Stimulated activated CD4-positive, alpha-beta T cell treated with anti-CD3 and anti-CD28 coated beads, TNF-alpha, amount 100 ng/mL, for 24 hours (primary cell): ENCODE measurements around the gene QARS1.

Source experiments
- DNase-seq, 3 experiments: peaks; one replicate each; pipeline ENCODE4 v3.0.0-alpha.2; 2020; ENCODE audit warnings: low read depth in 3 of 3

The QARS1 gene

DNA sequence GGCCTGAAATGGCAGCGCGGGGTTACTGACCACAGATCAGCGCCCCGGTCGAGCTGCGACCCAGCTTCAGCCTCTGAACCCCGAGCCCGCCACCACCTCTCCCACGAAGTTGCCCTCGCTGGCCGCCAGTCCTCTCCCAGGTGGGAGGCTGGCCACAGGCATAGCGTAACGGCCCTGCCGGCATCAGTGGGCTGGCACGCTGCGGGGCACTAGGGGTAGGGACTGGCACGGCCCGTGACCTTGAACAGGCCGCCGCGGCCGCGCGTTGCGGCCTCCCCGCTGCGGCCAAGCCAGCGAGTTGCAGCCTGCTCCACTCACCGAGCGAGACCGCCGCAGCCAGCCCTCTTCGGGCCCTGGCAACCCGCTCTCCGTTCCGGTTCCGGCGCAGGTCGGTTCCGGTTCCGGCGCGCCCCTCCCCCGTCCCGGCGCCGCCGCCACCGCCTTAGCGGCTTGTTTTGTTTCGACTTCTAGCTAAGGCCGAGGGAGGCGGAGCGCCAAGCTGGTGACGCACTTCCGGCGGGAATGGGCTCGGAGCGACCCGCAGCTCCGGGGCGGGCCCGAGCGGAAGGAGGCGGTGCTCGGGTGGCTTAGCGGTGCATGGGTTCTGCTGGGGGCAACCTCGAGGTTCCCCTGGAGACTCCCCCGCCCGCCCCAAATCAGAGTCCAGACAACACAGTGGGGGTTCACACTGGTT is 16.0 kb upstream of the QARS1 start, which contains the start of gene USP19:
TSS of gene USP19 (minus strand) at position 386 of the 694 bp plus-strand sequence. CDS start 1,678 bp downstream, outside the sequence.
- peak; percentile 89 to 95 (median 92) for DNase-seq

DNA sequence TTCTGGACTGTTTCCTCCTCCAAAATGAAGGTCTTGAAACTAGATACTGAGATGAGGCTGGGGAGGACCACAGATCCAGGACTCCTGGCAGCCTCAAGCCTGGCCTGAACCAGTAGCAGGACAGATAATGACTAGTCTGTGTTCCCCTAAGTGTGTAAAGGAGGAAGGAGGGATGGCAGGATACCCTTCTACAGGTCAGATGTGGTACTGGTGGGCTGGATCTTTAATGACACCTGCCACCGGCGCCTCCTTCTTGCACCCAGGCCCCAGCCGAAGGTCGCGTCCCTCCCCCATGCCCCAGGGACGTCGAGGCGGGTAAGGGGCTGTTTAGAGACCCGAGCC is 15.5 kb upstream of the QARS1 start:
- DNase-seq, result no peak

DNA sequence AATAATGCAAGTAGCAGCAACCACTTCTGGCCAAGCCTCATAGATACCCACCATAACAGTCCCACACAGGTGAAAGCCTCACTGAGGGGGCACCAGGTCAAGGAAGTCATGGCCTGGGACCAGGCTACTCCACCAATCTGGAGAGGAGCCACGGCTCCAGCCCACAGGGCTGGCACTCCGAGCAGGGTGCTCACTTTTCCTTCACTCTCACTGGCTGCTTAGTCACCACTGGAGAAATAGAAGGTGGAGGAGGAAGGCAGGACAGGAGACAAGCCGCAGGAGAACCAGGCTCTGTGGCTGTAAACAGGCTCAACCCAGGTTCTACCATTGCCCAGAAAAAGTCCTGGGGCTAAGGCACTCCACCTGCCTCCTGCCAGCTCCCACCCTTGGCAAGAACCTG is 14.9 kb upstream of the QARS1 start:
- no peak for DNase-seq

DNA sequence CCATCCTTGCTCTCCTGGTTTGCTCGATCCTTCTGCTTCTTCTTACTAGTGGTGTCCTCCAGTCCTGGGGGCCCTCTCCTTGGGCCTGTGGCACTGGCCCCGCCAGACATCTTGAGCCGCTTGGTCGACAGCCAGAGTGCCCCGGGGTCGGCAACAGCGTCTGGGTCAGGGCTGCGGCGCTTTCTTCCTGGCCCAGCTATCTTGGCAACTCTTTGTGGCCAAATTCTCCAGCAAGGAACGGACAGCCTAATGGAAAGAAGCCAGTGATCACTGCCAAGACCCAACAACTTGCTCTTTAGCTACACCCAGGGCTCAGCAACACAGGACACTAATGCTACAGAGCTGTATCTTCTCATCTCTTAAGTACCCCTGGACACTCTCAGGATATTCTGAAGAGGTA is 14.5 kb upstream of the QARS1 start:
- no peak for DNase-seq

DNA sequence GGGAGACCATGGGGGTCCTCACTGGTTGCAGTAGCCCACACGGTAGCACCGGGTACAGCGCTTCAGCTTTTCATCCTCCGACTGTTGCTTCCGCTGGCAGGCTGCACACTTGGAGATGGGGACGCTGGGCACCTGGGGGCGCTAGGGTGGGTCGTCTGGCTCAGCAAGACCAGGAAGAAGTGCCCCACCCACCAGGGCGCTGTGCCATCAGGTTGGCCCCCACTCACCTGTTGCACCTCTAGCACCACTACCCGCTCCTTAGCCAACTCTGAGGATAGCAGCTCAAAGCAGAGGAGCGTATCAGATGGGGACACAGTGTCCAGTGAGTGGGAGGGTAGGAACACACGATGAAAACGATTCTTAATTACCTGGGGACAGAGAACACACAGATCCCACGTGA is 7.7 kb upstream of the QARS1 start:
- DNase-seq, result no peak

DNA sequence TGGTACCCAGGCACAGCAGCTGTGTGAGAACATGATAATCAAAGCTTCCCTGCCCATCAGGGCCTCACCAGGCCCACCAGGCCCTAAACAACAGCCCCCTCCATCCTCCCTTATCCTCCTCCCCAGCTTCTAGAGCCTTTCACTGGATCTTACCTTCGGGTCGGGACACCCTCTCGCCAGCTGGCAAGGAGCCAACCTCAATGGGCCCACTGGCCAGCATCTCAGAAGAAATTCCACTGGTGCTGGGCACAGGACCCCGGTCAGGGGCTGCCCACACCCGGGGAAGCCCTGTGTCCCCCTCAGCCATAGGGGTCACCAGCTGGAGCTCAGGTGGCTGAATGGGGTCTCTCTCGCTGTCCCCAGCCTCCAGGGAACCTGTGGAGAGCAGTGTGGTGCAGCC is 6.8 kb upstream of the QARS1 start:
- no peak for DNase-seq

DNA sequence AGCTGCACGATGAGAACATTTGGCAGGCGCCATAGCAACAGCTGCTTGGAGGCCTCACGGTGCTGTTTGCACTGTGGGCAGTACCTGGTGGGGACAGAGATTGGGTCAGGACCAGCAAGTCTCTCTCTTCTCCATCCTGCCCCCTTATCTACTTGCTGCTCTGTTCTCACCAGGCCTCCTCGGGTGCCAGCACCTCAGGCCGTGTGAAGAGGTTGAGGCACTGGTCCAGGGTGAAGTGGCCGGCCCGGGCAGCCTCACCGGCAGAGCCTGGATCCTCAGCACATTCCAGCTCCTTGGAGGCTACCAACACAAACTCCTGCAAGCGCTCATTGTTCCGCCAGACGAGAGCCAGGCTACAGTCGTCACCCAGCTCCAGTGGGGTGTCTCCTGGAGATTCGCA is 6.2 kb upstream of the QARS1 start:
- DNase-seq, result no peak

DNA sequence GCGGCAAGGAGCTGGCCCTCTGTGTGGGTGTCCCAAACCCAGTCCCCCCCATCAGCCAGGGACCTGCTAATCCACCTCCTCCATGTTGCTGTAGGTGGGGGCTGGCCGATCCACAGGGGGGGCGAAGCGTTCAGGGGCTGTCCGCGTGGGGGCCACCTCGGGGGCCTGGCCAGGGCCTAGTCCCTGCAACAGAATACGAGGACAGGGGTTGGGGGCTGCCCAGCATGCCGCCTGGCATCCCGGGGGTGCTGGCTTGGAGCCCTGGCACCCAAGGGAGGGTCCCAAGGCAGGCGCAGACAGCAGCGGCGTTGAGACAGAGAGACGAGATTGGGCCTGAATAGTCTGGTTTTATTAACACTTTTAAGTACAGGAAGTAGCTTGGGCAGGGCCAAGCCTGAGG is 3.8 kb upstream of the QARS1 start:
- DNase-seq, result no peak

DNA sequence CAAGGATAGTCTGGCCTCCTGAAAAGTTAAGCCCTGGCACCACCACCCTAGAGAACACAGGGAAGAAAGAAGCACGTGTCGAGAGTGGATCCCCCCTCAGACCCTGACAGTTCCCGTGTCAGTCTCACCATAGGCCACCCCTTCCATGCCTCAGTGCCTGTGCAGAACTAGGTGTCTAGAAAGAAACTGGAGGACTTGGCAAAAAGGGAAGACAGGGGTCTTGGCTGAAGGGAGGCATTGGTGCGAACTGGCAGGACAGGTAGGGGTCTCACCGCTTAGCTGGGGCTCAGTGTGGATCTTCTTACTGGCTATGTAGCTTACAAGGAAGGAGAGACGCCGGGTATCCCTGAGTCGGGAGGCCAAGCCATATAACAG is 518 bp downstream of the QARS1 start:
- no peak for DNase-seq

DNA sequence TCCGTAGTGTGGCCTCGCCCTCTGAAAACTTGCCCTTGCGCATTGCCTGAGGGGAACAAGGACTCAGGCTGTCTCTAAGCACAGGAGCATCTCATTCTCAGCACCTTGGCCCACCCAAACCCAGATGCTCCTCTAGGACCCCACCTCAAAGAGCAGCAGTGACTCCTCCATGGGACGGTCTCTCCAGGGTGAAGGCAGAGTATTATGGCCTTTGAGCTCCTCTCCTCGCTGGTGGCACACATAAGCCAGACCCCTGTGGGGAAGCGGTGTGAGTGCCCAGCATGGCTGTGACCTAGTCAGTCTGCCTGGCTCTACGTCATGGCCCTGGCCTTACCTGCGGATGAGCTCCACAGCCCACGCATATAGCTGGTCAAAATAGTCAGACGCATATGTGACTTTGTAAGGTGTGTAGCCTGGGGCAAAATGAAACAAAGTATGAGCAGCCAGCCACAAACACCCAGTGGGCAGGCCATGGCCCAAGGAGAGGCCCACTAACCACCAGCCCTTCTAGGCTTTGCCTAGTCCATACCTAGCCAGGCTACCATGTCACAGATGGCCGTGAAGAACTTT is 4.4 kb downstream of the QARS1 start:
- DNase-seq, result no peak

DNA sequence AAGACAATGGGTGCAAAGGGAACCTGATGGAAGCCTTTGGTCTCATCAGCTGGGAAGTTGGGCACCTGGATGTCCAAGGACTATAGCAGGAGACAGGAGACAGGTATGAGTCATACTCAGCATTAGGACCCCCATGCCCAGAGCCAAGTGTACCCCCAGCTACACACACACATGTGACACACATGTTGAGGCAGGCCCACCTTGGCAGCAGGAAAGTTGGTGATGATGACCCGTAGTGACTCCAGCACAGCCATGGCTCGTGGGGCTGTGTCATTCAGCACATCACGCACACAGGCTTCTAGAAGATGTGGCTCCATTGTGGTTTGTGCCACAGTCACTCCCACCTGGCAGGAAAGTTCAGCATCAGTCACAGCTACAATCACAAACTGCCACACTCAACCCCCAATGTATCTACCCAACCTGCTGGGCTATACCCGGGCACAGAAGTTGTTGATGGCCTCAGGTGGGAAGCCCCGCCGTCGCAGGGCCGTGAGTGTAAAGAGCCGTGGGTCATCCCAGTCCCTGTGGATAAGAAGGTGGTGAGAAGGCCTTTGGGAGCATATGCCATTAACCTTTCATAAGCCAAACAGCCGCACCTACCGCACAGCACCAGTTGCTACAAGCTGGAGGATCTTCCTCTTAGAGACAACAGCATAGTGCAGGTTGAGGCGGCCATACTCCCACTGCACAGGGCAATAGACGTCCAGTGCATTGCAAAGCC is 5.5 kb downstream of the QARS1 start:
- no peak for DNase-seq

DNA sequence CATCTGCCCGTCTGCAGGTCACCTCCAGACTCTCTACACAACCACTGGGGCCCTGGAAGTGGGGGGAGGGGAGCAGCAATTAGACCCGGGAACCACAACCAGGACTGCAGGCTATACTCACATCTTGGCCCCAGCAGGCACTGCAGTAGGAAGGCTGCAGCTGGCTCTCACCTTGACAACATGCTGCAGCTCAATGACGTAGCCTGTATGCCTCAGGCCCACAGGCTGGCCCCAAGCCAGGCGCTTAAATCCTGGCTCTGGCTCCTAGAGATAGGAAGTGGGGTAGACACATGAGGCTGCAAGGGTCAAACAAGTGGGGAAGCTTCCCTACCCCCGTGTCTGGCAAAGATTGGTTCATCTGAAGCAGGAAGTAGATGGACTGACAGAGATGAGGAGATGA is 6.1 kb downstream of the QARS1 start:
- no peak for DNase-seq

DNA sequence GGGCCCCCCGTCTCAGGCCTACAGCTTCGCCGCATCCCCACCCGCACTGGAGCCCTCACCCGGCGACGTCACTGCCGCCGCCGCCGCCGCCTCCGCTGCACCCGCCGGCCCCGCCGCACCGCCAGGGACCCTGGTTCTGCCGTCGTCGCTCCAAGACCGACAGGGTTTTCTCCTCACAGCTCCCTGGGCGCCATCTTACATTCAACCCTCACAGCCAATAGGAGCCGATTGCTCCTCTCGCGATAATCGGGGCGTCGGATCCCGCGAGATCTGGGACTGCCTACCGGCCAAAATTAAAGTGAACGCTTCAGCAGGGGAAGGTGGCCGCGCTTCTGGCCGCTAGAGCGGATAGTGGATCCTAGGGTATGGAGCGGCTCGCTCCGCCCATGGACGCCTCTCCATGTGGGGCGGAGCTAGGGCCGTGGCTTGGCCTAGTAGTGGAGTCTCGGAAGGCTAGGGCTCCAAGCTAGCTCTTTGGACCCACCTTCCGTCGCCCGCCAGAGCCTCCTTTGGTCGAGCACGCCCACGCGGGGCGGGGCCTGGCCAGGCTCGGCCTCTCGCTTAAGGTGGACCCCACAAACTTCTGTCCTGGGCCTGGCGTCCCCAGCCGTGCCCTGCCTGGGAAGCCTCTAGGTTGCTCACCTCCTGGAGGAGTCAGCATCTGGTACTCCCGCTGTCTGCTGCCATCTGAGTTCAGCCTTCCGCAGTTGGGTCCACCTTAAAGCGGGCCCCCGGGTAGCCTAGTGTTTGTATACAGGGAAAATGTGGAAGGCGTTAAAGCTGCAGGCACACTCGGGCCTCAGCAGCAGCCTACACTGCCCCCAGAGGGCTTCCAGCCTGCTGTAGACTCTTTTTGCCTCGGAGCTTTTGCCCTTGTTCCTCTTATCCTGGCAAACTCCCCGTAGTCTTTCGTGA is 10.4 kb downstream of the QARS1 start, which contains the start of gene QRICH1:
TSS of gene QRICH1 (minus strand) at position 219 of the 915 bp plus-strand sequence. CDS start 17,054 bp downstream, outside the sequence.
- DNase-seq, result peak; percentile 88 to 96 (median 95)

DNA sequence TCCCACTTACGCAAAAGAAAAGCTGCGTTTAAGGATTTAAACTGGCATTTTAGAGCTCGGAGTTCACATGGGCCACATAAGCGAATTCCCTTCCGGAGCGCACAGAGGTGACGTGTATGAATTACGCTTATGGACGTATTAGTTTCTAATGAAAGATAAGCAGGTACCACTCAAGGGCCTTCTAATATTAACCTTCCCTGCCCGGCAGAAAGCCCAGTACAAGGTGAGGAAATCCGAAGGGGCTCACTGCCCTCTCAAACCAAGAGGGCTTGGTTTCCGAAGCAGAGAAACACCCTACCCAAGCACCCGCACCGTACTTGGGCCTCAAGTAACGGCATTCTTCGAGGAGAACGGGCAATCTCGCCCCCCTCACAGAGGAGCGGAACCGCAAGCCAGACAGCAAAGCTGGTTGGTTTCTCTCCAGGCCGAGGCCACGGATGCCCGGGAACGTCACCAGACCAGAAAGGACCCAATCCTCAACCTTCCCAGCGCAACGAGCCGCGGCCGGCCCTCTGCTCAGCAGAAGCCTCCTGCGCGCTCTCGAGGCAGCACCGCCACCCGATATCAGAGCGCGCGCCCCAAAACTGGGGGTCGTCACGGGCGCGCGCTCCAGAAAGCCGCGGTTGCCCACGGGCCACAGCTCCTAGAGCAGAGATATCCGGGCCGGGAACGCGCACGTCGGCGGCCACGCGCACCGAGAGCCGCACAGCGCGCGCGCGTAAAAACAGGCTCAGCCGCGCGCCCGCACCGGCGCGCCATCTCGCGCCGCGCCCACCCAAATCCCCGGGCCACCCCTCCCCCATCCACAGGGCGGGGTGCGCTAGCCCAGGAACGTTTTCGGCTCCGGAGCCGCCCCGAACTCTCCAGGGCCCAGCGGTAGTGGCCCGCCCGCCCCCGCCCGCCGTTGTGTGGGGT is 11.4 kb downstream of the QARS1 start:
- DNase-seq, result peak; percentile 65 to 80 (median 70)

DNA sequence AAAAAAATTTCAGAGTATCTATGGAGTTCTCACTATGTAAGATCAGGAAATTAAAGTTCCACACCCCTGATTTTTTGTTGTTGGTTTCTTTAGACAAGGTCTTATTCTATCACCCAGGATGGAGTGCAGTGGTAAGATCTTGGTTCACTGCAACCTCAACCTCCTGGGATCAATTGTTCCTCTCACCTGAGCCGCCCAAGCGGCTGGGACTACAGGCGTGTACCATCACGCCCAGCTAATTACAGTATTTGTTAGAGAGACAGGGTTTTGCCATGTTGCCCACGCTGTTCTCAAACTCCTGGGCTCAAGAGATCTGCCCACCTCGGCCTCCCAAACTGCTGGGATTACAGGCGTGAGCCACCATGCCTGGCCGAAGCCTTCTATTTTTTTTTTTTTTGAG is 23.1 kb downstream of the QARS1 start:
- no peak for DNase-seq

DNA sequence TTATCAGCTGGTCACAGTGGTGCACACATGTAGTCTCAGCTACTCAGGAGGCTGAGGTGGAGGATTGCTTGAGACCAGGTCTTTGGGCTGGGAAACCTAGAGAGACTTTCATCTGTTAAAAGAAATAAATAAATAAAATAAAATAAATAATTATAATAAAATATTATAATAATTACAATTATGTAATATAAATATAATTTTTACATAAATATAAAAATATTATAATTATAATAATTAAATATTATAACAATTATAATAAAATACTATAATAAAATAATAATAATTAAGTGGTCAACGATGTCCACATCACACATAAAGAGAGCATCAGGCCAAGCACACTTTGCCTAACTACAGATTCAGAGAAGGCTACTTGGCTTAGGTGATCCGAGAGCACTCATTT is 25.3 kb downstream of the QARS1 start:
- DNase-seq, result no peak

DNA sequence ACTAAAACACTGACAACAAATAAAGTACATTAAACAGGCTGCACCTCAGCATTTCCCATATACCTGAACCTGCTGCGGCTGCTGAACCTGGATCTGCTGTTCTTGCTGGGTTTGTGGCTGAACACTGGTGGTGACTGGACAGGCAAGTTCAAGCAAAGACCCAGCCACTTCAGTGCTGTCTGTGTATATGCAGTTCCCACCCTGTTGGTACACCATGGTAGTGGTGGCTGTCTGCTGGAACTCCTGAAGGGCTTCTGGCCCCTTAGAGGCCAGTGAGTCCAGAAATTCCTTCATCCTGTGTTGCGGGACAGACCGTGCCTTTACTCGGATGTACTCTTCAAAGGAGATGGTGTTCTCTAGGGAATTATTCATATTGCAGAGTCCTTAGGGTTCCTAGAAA is 27.9 kb downstream of the QARS1 start:
- no peak for DNase-seq

DNA sequence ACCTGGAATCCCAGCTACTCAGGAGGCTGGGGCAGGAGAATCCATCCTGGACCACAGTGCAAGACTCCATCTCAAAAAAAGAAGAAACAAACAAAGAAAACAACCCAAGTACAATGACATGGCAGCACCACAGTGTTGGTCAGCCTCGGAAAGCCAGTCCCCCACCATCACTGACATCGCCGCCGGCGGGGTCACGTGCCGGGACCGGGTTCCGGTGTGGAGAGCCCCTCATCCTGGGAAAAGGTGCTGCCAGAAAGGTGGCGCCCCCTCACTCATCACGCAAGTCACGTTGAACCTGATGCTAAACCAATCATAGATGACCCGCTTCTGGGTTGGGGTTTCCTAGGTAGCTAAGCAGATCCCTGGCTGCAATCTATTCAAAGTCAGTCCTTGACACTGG is 28.4 kb downstream of the QARS1 start:
- DNase-seq, result no peak

DNA sequence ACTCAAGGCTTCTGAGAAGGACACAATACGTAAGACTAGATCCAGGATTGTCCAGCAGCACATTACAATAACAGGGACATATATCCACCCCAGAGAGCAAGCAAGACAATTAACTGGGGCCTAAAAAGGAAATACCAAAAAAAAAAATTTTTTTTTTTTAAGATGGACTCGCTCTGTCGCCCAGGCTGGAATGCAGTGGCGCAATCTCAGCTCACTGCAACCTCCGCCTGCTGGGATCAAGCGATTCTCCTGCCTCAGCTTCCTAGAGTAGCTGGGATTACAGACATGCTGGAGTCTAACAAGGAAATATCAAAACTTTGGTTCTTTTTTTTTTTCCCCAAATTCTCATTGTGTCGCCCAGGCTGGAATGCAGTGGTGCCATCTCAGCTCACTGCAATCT is 46.5 kb downstream of the QARS1 start:
- DNase-seq, result no peak

DNA sequence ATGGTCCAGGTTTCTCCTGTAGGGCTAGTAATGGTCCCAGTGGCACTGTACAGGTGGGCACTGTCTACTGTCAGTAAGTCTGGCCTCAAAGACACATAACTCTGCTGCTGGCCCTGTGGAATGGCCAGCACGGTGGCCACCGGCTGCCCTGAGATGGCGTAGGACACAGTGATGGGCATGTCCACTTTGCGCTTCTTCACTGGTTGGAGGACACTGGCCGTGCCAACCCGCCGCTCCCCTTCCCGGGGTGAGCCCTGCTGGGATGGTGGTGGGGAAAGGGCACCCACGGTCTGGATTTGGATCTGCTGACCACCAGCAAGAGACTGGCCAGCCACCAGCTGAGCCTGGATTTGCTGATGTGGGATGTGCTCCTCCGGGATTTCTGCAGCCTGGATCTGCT is 47.3 kb downstream of the QARS1 start:
- no peak for DNase-seq

DNA sequence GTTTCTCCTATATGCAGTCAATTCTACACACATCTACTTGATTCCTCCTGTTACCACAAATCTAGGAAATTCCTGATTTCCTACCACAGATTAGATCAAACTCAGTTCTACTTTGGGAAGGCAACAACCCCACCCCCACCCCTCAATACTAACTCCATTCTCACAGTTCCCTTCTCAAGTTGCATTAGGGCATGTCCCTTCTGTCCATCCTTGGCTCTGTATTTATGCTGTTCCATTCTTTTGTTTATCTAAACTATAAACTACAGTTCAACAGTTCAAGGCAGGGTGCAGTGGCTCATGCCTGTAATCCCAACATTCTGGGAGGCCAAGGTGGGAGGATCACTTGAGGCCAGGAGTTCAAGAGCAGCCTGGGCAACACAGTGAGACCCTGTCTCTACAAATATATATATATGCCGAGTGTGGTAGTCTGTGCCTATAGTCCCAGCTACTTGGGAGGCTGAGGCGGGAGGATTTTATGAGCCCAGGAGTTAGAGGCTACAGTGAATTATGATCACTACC is 50.2 kb downstream of the QARS1 start:
- no peak for DNase-seq
